ENCODE data around the gene ST3GAL3.

GRCh38 chr1:43944860-43945259 lies 237.5 kb downstream of the ST3GAL3 start:
- TF ChIP-seq, protein P1, sequence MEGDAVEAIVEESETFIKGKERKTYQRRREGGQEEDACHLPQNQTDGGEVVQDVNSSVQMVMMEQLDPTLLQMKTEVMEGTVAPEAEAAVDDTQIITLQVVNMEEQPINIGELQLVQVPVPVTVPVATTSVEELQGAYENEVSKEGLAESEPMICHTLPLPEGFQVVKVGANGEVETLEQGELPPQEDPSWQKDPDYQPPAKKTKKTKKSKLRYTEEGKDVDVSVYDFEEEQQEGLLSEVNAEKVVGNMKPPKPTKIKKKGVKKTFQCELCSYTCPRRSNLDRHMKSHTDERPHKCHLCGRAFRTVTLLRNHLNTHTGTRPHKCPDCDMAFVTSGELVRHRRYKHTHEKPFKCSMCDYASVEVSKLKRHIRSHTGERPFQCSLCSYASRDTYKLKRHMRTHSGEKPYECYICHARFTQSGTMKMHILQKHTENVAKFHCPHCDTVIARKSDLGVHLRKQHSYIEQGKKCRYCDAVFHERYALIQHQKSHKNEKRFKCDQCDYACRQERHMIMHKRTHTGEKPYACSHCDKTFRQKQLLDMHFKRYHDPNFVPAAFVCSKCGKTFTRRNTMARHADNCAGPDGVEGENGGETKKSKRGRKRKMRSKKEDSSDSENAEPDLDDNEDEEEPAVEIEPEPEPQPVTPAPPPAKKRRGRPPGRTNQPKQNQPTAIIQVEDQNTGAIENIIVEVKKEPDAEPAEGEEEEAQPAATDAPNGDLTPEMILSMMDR (IDR thresholded peaks at IDR 0.05; ENCODE audit: poor library complexity), result no peak
- no peak for TF ChIP-seq EZH2 (IDR thresholded peaks at IDR 0.05; ENCODE audit: borderline replicate concordance)

Data from hepatocyte (in vitro differentiated cells).